Left ventricle myocardium inferior (tissue), 1 donor: Measurements from ENCODE around the gene NAA10. TPM values are rescaled to one million over a fixed set of nuclear protein-coding genes. Genes with fewer than 3 reads are reported as not detected.

Experiments used
- DNase-seq: peaks from one replicate; pipeline ENCODE4 v3.0.0-alpha.2; 2020
- H3K27ac ChIP-seq: fragments of 200-600 bp; replicated peaks from 2 replicates; pipeline ENCODE4 v1.8.0; 2021
- H3K27me3 ChIP-seq: fragments of 200-600 bp; 2 replicates; pipeline ENCODE4 v1.8.0; 2021; ENCODE audit warnings: low read depth
- H3K36me3 ChIP-seq: fragments of 200-600 bp; 2 replicates; pipeline ENCODE4 v1.8.0; 2021
- H3K4me1 ChIP-seq: fragments of 200-600 bp; 2 replicates; pipeline ENCODE4 v1.8.0; 2021
- H3K4me3 ChIP-seq: fragments of 200-600 bp; 2 replicates; pipeline ENCODE4 v1.8.0; 2021; ENCODE audit warnings: mild to moderate bottlenecking, moderate library complexity
- H3K9me3 ChIP-seq: fragments of 200-600 bp; replicated peaks from 2 replicates; pipeline ENCODE4 v1.8.0; 2021
- intact Hi-C: fragments of 100-400 bp; cut with micrococcal nuclease; formaldehyde crosslinking; loops from one replicate; pipeline ENCODE4 v1.11.0; 2022
- total RNA-seq: library from RNA; stranded (reverse); fragmentation: NEBNext Ultra II Directional; extraction: Animal tissue kit (Norgen Biotek cat#: 25700); gene quantifications from one replicate; pipeline ENCODE4 v1.2.1, GENCODE V29; 2021
- TF ChIP-seq, protein P1 (sequence below): fragments of 200-600 bp; IDR thresholded peaks from 2 replicates; pipeline ENCODE4 v1.8.0; 2021; ENCODE audit warnings: antibody characterized with exemption, mild to moderate bottlenecking, borderline replicate concordance
- donor health status: DM: no; HTN: yes; CAD: no; lungs with severe emphysema.

NAA10 gene
- total RNA-seq, 1 donor from 2014 or later, result 67.1 TPM

DNA sequence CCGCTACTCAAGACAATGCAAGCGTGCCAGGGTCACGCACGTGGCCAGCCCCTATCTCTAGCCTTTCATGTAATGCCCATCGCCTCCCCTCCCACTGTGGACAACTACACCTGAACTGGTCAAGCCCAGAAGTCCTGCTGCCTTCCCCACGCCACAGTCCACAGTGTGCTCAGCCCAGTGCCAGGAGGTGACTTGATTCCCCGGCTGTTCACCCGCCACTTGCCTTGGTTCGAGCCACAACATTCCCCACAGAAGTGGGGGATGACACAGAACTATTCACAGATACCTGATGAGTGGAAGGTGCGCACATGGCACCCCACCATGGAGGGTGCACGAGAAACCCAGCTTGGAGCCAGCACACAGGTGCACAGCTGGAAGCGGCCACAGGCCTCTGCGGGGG is 15.6 kb downstream of the NAA10 start:
- no peak for DNase-seq
- intact Hi-C loops, result no loop called here

DNA sequence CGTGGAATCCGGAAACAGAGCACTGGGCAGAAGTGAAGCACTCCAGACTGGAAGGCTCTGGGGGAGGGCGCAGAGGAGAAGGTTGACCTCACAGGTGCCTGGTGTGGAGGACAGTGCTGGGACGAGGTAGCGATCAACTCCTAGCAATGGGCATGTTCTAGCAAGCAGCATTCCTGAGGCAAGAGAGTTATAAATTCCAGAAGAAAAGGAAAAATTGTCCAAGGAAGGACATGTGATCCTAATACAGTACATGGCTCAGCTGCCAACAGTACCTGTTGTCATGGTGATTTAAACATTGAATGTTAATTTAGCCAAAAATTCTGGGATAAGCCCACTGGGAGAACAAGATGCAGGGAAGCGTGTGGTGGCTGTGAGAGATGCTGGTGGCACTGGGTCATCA is 17.0 kb downstream of the NAA10 start:
- DNase-seq, result no peak
- Histone ChIP-seq H3K4me3 (no peak overlapping the region), H3K36me3 (no peaks in the 10 kb centered on the region), H3K4me1 (peaks cover 20% of the 10 kb centered on the region), H3K27ac (no peak overlapping the region), H3K9me3 (no peaks in the 10 kb centered on the region), H3K27me3 (no peaks in the 10 kb centered on the region)
- TF ChIP-seq, protein P1, sequence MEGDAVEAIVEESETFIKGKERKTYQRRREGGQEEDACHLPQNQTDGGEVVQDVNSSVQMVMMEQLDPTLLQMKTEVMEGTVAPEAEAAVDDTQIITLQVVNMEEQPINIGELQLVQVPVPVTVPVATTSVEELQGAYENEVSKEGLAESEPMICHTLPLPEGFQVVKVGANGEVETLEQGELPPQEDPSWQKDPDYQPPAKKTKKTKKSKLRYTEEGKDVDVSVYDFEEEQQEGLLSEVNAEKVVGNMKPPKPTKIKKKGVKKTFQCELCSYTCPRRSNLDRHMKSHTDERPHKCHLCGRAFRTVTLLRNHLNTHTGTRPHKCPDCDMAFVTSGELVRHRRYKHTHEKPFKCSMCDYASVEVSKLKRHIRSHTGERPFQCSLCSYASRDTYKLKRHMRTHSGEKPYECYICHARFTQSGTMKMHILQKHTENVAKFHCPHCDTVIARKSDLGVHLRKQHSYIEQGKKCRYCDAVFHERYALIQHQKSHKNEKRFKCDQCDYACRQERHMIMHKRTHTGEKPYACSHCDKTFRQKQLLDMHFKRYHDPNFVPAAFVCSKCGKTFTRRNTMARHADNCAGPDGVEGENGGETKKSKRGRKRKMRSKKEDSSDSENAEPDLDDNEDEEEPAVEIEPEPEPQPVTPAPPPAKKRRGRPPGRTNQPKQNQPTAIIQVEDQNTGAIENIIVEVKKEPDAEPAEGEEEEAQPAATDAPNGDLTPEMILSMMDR, result no peak
- intact Hi-C loops, result no loop called here

More for the DNA sequence above, 15.6 kb downstream of the NAA10 start:
- no peak overlapping the region for H3K27ac ChIP-seq
- H3K4me3 ChIP-seq, result no peak overlapping the region
- H3K36me3 ChIP-seq, result no peaks in the 10 kb centered on the region
- TF ChIP-seq, protein P1, result no peak
- H3K4me1 ChIP-seq, result peaks cover 33% of the 10 kb centered on the region
- H3K9me3 ChIP-seq, result no peaks in the 10 kb centered on the region
- H3K27me3 ChIP-seq, result no peaks in the 10 kb centered on the region

DNA sequence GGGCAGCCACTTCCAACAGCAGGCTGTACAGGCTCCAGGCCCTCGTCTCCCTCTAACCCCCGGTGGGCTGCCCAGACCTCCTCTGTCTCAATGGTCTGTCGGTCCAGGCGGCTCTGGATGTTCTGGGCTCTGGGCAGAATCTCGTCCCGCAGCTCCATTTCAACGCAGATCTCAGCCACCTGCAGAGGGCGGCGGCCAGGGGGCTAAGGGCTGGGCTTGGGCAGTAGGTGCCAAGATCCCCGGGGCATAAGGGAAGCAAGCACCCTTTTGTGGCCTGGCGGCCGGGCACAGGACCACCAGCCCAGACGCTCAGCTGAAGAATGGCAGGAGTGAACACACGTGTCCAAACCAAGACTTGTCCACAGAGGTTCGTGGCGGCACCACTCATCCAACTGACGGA is 21.1 kb downstream of the NAA10 start:
- Histone ChIP-seq H3K9me3 (no peaks in the 10 kb centered on the region), H3K36me3 (no peaks in the 10 kb centered on the region), H3K27me3 (no peaks in the 10 kb centered on the region), H3K4me3 (no peak overlapping the region), H3K27ac (no peak overlapping the region), H3K4me1 (no peaks in the 10 kb centered on the region)
- TF ChIP-seq, protein P1, result no peak
- intact Hi-C loops, result no loop called here
- DNase-seq, result no peak

DNA sequence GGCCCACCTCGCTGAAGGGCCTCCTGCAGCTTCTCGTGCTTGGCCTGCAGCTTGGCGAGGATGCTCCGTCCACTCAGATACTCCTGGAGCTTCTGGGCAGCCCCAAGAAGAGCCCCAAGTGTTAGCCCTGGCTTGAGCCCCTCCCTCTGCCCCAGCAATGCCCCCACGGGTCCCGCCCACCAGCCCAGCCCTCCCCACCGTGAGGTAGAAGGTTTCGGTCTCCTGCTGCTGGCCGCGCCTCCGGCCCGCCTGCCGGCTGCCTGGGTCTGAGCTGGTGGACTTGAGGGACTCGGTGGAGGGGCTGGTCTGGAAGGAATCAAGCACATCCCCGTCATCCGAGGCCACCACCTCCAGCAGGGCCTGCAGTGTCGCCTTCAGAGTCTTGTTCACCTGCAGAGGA is 21.6 kb downstream of the NAA10 start:
- Histone ChIP-seq H3K9me3 (no peaks in the 10 kb centered on the region), H3K36me3 (no peaks in the 10 kb centered on the region), H3K4me1 (no peaks in the 10 kb centered on the region), H3K27ac (no peak overlapping the region), H3K4me3 (no peak overlapping the region), H3K27me3 (no peaks in the 10 kb centered on the region)
- no peak for DNase-seq
- intact Hi-C loops, result no loop called here
- TF ChIP-seq, protein P1, result no peak

DNA sequence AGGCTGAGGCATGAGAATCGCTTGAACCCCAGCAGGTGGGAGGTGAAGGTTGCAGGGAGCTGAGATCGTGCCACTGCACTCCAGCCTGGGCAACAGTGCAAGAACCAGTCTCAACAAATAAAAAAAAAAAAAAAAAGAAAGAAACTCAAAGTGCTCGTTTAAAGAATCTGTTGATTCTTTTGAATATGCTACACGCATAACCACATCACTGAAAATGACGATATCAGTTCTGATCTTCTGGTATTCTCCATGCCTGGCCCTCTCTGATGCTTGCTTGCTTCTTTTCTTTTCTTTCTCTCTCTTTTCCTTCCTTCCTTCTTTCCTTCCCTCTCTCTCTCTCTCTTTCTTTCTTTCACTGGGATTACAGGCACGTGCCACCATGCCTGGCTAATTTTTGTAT is 23.0 kb downstream of the NAA10 start:
- Histone ChIP-seq H3K27ac (no peak overlapping the region), H3K4me3 (no peak overlapping the region), H3K9me3 (no peaks in the 10 kb centered on the region), H3K27me3 (no peaks in the 10 kb centered on the region), H3K36me3 (no peaks in the 10 kb centered on the region), H3K4me1 (no peaks in the 10 kb centered on the region)
- intact Hi-C loops, result no loop called here
- DNase-seq, result no peak
- TF ChIP-seq, protein P1, result no peak

DNA sequence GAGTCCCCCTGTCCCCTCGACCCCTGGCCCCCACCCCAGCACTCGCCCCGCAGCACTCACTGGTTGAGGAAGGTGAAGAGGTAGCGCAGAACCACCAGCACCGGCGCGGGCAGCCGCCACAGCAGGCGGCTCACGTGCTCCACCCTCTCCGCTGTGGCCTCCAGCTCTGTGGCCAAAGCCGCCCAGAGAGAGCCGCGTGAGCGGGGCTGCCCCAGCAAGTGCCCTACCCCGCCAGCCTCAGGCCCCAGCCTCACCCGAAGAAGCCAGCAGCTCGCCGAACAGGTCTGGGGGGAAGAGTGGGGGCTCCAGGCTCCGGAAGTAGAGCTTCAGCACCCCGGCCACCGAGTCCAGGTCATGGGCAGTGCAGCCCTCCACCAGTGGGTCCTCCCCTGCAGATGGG is 24.4 kb downstream of the NAA10 start:
- Histone ChIP-seq H3K27me3 (no peaks in the 10 kb centered on the region), H3K27ac (no peak overlapping the region)

More for the DNA sequence above, 24.4 kb downstream of the NAA10 start:
- intact Hi-C loops, result no loop called here
- Histone ChIP-seq H3K4me1 (no peaks in the 10 kb centered on the region), H3K4me3 (no peak overlapping the region), H3K9me3 (no peaks in the 10 kb centered on the region), H3K36me3 (no peaks in the 10 kb centered on the region)
- DNase-seq, result no peak
- TF ChIP-seq, protein P1, result no peak
